ENCODE results near the gene UBE2J2. TPM values are rescaled to one million over a fixed set of nuclear protein-coding genes. Genes with fewer than 3 reads are reported as not detected.

The UBE2J2 gene
- total and polyA plus RNA-seq, 2 of the 13 experiments (the other 11 are each of a cell fraction or from before 2014, with no cell fraction given) = 25.4 to 29.4 TPM

GRCh38 chr1:1237874-1238701 is 35.6 kb downstream of the UBE2J2 start (continued):
- TF ChIP-seq, protein P1, sequence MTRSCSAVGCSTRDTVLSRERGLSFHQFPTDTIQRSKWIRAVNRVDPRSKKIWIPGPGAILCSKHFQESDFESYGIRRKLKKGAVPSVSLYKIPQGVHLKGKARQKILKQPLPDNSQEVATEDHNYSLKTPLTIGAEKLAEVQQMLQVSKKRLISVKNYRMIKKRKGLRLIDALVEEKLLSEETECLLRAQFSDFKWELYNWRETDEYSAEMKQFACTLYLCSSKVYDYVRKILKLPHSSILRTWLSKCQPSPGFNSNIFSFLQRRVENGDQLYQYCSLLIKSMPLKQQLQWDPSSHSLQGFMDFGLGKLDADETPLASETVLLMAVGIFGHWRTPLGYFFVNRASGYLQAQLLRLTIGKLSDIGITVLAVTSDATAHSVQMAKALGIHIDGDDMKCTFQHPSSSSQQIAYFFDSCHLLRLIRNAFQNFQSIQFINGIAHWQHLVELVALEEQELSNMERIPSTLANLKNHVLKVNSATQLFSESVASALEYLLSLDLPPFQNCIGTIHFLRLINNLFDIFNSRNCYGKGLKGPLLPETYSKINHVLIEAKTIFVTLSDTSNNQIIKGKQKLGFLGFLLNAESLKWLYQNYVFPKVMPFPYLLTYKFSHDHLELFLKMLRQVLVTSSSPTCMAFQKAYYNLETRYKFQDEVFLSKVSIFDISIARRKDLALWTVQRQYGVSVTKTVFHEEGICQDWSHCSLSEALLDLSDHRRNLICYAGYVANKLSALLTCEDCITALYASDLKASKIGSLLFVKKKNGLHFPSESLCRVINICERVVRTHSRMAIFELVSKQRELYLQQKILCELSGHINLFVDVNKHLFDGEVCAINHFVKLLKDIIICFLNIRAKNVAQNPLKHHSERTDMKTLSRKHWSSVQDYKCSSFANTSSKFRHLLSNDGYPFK (CRISPR knock-in tag; IDR thresholded peaks at IDR 0.05; ENCODE audit: borderline replicate concordance) = no peak
- TF ChIP-seq, protein P2, sequence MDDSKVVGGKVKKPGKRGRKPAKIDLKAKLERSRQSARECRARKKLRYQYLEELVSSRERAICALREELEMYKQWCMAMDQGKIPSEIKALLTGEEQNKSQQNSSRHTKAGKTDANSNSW (CRISPR knock-in tag; IDR thresholded peaks at IDR 0.05; ENCODE audit: borderline replicate concordance) = no peak
- no peak for TF ChIP-seq NFE2L1 (CRISPR knock-in tag; IDR thresholded peaks at IDR 0.05; ENCODE audit: borderline replicate concordance)
- peak; percentile 75 for TF ChIP-seq HOXA3 (CRISPR knock-in tag; IDR thresholded peaks at IDR 0.05)
- TF ChIP-seq CAMTA2 (CRISPR knock-in tag; IDR thresholded peaks at IDR 0.05; ENCODE audit: borderline replicate concordance) = no peak
- TF ChIP-seq PLRG1 (conservative IDR thresholded peaks at IDR 0.05) = no peak
- TF ChIP-seq CEBPB (IDR thresholded peaks at IDR 0.05; ENCODE audit: borderline replicate concordance, low read depth, low read length) = peak; percentile 84
- TF ChIP-seq ZNF777 (CRISPR knock-in tag; IDR thresholded peaks at IDR 0.05) = peak; percentile 81; the same call in 1 of the 2 replicates
- no peak for TF ChIP-seq NR1H2 (CRISPR knock-in tag; IDR thresholded peaks at IDR 0.05; ENCODE audit: borderline replicate concordance, low read depth)
- TF ChIP-seq ZNF879 (CRISPR knock-in tag; IDR thresholded peaks at IDR 0.05) = no peak
- no peak; the same call in 1 of the 2 replicates for TF ChIP-seq SRY (CRISPR knock-in tag; IDR thresholded peaks at IDR 0.05)
- TF ChIP-seq FOXM1 (CRISPR knock-in tag; IDR thresholded peaks at IDR 0.05) = no peak
- TF ChIP-seq, protein P3, sequence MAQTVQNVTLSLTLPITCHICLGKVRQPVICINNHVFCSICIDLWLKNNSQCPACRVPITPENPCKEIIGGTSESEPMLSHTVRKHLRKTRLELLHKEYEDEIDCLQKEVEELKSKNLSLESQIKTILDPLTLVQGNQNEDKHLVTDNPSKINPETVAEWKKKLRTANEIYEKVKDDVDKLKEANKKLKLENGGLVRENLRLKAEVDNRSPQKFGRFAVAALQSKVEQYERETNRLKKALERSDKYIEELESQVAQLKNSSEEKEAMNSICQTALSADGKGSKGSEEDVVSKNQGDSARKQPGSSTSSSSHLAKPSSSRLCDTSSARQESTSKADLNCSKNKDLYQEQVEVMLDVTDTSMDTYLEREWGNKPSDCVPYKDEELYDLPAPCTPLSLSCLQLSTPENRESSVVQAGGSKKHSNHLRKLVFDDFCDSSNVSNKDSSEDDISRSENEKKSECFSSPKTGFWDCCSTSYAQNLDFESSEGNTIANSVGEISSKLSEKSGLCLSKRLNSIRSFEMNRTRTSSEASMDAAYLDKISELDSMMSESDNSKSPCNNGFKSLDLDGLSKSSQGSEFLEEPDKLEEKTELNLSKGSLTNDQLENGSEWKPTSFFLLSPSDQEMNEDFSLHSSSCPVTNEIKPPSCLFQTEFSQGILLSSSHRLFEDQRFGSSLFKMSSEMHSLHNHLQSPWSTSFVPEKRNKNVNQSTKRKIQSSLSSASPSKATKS (CRISPR knock-in tag; IDR thresholded peaks at IDR 0.05) = no peak
- TF ChIP-seq STAG1 (CRISPR knock-in tag; IDR thresholded peaks at IDR 0.05) = no peak
- TF ChIP-seq HDAC1 (CRISPR knock-in tag; IDR thresholded peaks at IDR 0.05) = peak; percentile 61
- no peak for TF ChIP-seq ZNF207 (IDR thresholded peaks at IDR 0.05; ENCODE audit: borderline replicate concordance)
- TF ChIP-seq, protein P4, sequence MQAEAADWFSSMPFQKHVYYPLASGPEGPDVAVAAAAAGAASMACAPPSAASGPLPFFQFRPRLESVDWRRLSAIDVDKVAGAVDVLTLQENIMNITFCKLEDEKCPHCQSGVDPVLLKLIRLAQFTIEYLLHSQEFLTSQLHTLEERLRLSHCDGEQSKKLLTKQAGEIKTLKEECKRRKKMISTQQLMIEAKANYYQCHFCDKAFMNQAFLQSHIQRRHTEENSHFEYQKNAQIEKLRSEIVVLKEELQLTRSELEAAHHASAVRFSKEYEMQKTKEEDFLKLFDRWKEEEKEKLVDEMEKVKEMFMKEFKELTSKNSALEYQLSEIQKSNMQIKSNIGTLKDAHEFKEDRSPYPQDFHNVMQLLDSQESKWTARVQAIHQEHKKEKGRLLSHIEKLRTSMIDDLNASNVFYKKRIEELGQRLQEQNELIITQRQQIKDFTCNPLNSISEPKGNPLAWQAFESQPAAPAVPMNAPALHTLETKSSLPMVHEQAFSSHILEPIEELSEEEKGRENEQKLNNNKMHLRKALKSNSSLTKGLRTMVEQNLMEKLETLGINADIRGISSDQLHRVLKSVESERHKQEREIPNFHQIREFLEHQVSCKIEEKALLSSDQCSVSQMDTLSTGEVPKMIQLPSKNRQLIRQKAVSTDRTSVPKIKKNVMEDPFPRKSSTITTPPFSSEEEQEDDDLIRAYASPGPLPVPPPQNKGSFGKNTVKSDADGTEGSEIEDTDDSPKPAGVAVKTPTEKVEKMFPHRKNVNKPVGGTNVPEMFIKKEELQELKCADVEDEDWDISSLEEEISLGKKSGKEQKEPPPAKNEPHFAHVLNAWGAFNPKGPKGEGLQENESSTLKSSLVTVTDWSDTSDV (CRISPR knock-in tag; IDR thresholded peaks at IDR 0.05) = 0 out of 2 replicates have a peak, but pooled peaks have one; percentile 65

Data from HepG2 (cell line).